H4 (cell line): ENCODE results near the gene ZSWIM8. TPM values are rescaled to one million over a fixed set of nuclear protein-coding genes. Genes with fewer than 3 reads are reported as not detected.
A peak's percentile ranks its signal among the peaks of the same experiment; 100 is the strongest.
"Not testable (repeated sequence)": the region's sequence is repeated elsewhere in the genome, so short reads cannot be mapped to it uniquely, and the experiment has no call there.

Experiments
- DNase-seq: peaks from one replicate; pipeline ENCODE4 v3.0.0-alpha.2; 2015; ENCODE audit warnings: low spot score
- total RNA-seq: library from RNA; depleted of rRNA; stranded (reverse); fragments of >200 nt; shearing (Covaris generic); gene quantifications from 2 replicates; pipeline ENCODE4 v1.2.3, GENCODE V29; 2014

ZSWIM8 gene
- total RNA-seq, 1 experiment from 2014 or later, result 11.2 TPM

GRCh38 chr10:73773152-73773879, 12.1 kb upstream of the ZSWIM8 start:
- no peak for DNase-seq

GRCh38 chr10:73774637-73775036, 10.8 kb upstream of the ZSWIM8 start:
- no peak for DNase-seq

- DNase-seq, result no peak
Measured at GRCh38 chr10:73779018-73779417, 6.4 kb upstream of the ZSWIM8 start.

- DNase-seq, result no peak
Measured at GRCh38 chr10:73779539-73780197, 5.7 kb upstream of the ZSWIM8 start.

GRCh38 chr10:73780301-73780700, 5.1 kb upstream of the ZSWIM8 start:
- DNase-seq, result no peak

- no peak for DNase-seq
Measured at GRCh38 chr10:73780966-73781365, 4.4 kb upstream of the ZSWIM8 start.

- DNase-seq, result no peak
Measured at GRCh38 chr10:73781548-73781878, 3.9 kb upstream of the ZSWIM8 start.

GRCh38 chr10:73781879-73782748, 3.3 kb upstream of the ZSWIM8 start, which contains the start of gene CHCHD1:
TSS of gene CHCHD1 (plus strand) at chr10:73782048. CDS start at chr10:73782076, 28 bp downstream.
- DNase-seq, result peak; percentile 86

GRCh38 chr10:73782749-73783085, 2.7 kb upstream of the ZSWIM8 start:
- DNase-seq, result no peak

GRCh38 chr10:73785721-73786511, 510 bp downstream of the ZSWIM8 start:
- DNase-seq, result no peak

- no peak for DNase-seq
Measured at GRCh38 chr10:73786512-73786885, 1.1 kb downstream of the ZSWIM8 start.

- DNase-seq, result not testable (repeated sequence)
Measured at GRCh38 chr10:73787031-73787800, 1.8 kb downstream of the ZSWIM8 start.

GRCh38 chr10:73788864-73789658, 3.7 kb downstream of the ZSWIM8 start:
- DNase-seq, result no peak

- DNase-seq, result no peak
Measured at GRCh38 chr10:73789659-73790055, 4.3 kb downstream of the ZSWIM8 start.

- no peak for DNase-seq
Measured at GRCh38 chr10:73790886-73791625, 5.7 kb downstream of the ZSWIM8 start.

GRCh38 chr10:73791871-73792400, 6.5 kb downstream of the ZSWIM8 start:
- DNase-seq, result no peak

- DNase-seq, result no peak
Measured at GRCh38 chr10:73793456-73793855, 8.1 kb downstream of the ZSWIM8 start.

- not testable (repeated sequence) for DNase-seq
Measured at GRCh38 chr10:73795491-73795890, 10.1 kb downstream of the ZSWIM8 start.

GRCh38 chr10:73796035-73796434, 10.6 kb downstream of the ZSWIM8 start:
- not testable (repeated sequence) for DNase-seq
